K562 (cell line): ENCODE data around the gene TBC1D25.

Experiments
- CTCF ChIP-seq, 3 experiments: IDR thresholded peaks in 2 of 3; conservative IDR thresholded peaks in 1 of 3; 2 replicates each; pipeline ENCODE4 v1.5.1; 2011 to 2012; ENCODE audit warnings: low read length in 3 of 3, mild to moderate bottlenecking in 3 of 3, control low read depth in 2 of 3, improper control_type of control experiment in 1 of 3, inconsistent platforms in 1 of 3, low read depth in 1 of 3, mixed read lengths in 1 of 3, moderate library complexity in 1 of 3; ENCODE audit not compliant: insufficient read depth in 2 of 3
- GABPA ChIP-seq: fragments of 200-800 bp; sonication (Bioruptor generic); conservative IDR thresholded peaks from 2 replicates; pipeline ENCODE4 v1.6.1; 2016; ENCODE audit warnings: low read depth, missing genetic modification characterization, missing compliant biosample characterization
- POLR2A ChIP-seq: fragments of 450-650 bp; conservative IDR thresholded peaks from 2 replicates; pipeline ENCODE4 v1.6.1; 2016

GRCh38 chrX:48540480-48540879 lies 966 bp downstream of the TBC1D25 start:
- TF ChIP-seq CTCF (IDR thresholded peaks at IDR 0.05 in 2 of 3, conservative IDR thresholded peaks at IDR 0.05 in 1 of 3; ENCODE audit: insufficient read depth in 2 of 3, low read depth in 1 of 3, low read length in 3 of 3) (no peak), GABPA (no peak), POLR2A (no peak)
